Liver (tissue), 3 donors: ENCODE results near the gene ZNF366.

Experiments
- CTCF ChIP-seq: fragments of 150-350 bp; IDR thresholded peaks from 2 replicates; pipeline ENCODE4 v1.5.1; 2017; ENCODE audit warnings: improper control_type of control experiment, low read depth, low read length; ENCODE audit not compliant: missing input control
- EGR1 ChIP-seq, 2 donors: IDR thresholded peaks; 2 replicates each; pipeline ENCODE4 v1.6.1; 2016 to 2018; ENCODE audit warnings: antibody characterized with exemption in 2 of 2, low read depth in 2 of 2
- FOXA1 ChIP-seq: IDR thresholded peaks from 2 replicates; pipeline ENCODE4 v1.6.1; 2016; ENCODE audit warnings: antibody characterized with exemption
- GABPA ChIP-seq, 2 donors: IDR thresholded peaks in 1 of 2; conservative IDR thresholded peaks in 1 of 2; 2 replicates each; pipeline ENCODE4 v1.6.1; 2016; ENCODE audit warnings: antibody characterized with exemption in 2 of 2, mild to moderate bottlenecking in 1 of 2, moderate library complexity in 1 of 2
- HNF4G ChIP-seq: IDR thresholded peaks from 2 replicates; pipeline ENCODE4 v1.6.1; 2016; ENCODE audit warnings: antibody characterized with exemption
- MAX ChIP-seq: IDR thresholded peaks from 2 replicates; pipeline ENCODE4 v1.6.1; 2016; ENCODE audit warnings: antibody characterized with exemption
- NR2F2 ChIP-seq: IDR thresholded peaks from 2 replicates; pipeline ENCODE4 v1.6.1; 2016; ENCODE audit warnings: antibody characterized with exemption
- RAD21 ChIP-seq, 2 donors: IDR thresholded peaks; 2 replicates each; pipeline ENCODE4 v1.6.1; 2016; ENCODE audit warnings: antibody characterized with exemption in 2 of 2, mild to moderate bottlenecking in 2 of 2
- TAF1 ChIP-seq: conservative IDR thresholded peaks from 2 replicates; pipeline ENCODE4 v1.6.1; 2016; ENCODE audit warnings: antibody characterized with exemption, mild to moderate bottlenecking
- donor health status: healthy.
- donor health status: healthy.

GRCh38 chr5:72525816-72526215, 18.6 kb upstream of the ZNF366 start:
- TF ChIP-seq TAF1 = no peak
- TF ChIP-seq GABPA (IDR thresholded peaks at IDR 0.05 in 1 of 2, conservative IDR thresholded peaks at IDR 0.05 in 1 of 2) = no peak
- no peak for TF ChIP-seq CTCF
- no peak for TF ChIP-seq RAD21 (IDR thresholded peaks at IDR 0.05)
- TF ChIP-seq EGR1 (IDR thresholded peaks at IDR 0.05; ENCODE audit: low read depth in 2 of 2) = no peak
- TF ChIP-seq FOXA1 = no peak
- TF ChIP-seq MAX = no peak
- no peak for TF ChIP-seq HNF4G
- no peak for TF ChIP-seq NR2F2
